SK-N-SH treated with all-trans-retinoic acid at 6 μM for 48 hours (cell line): ENCODE data around the gene CHMP1B.

Experiments used
- ATAC-seq: fragments of 200-7000 bp; cut with Tn5 transposase; 3 replicates; pipeline ENCODE4 v1.9.1; 2020; ENCODE audit warnings: mild to moderate bottlenecking, moderate library complexity
- ARNTL ChIP-seq: fragments of 450-650 bp; formaldehyde crosslinking; IDR thresholded peaks from 2 replicates; pipeline ENCODE4 v1.5.0; 2020; ENCODE audit warnings: low read depth, mild to moderate bottlenecking, moderate library complexity, borderline replicate concordance
- BACH2 ChIP-seq: fragments of 250-450 bp; sonication (Bioruptor Pico); IDR thresholded peaks from 2 replicates; pipeline ENCODE4 v1.9.0; 2021; ENCODE audit warnings: mild to moderate bottlenecking, borderline replicate concordance
- CSDC2 ChIP-seq: fragments of 250-450 bp; sonication (Bioruptor Pico); IDR thresholded peaks from 2 replicates; pipeline ENCODE4 v1.5.0; 2020; ENCODE audit warnings: mild to moderate bottlenecking, moderate library complexity
- CSRNP3 ChIP-seq: fragments of 250-450 bp; sonication (Bioruptor Pico); IDR thresholded peaks from 2 replicates; pipeline ENCODE4 v1.5.1; 2021; ENCODE audit warnings: mild to moderate bottlenecking, moderate library complexity
- ESRRG ChIP-seq: fragments of 250-450 bp; sonication (Bioruptor Pico); IDR thresholded peaks from 2 replicates; pipeline ENCODE4 v1.6.1; 2021; ENCODE audit warnings: mild to moderate bottlenecking
- GLIS3 ChIP-seq: fragments of 250-450 bp; sonication (Bioruptor Pico); IDR thresholded peaks from 2 replicates; pipeline ENCODE4 v1.5.0; 2020; ENCODE audit warnings: mild to moderate bottlenecking, moderate library complexity
- ISL1 ChIP-seq: fragments of 250-450 bp; sonication (Bioruptor Pico); IDR thresholded peaks from 2 replicates; pipeline ENCODE4 v2.1.2; 2022; ENCODE audit warnings: mild to moderate bottlenecking, moderate library complexity
- OSR1 ChIP-seq: fragments of 250-450 bp; sonication (Bioruptor Pico); IDR thresholded peaks from 2 replicates; pipeline ENCODE4 v1.8.0; 2022; ENCODE audit warnings: moderate library complexity, mild to moderate bottlenecking, inconsistent platforms
- PATZ1 ChIP-seq: fragments of 250-450 bp; sonication (Bioruptor Pico); IDR thresholded peaks from 2 replicates; pipeline ENCODE4 v1.8.0; 2020; ENCODE audit warnings: mild to moderate bottlenecking, moderate library complexity, borderline replicate concordance
- PPARA ChIP-seq: fragments of 250-450 bp; sonication (Bioruptor Pico); IDR thresholded peaks from 2 replicates; pipeline ENCODE4 v1.5.0; 2020; ENCODE audit warnings: mild to moderate bottlenecking, borderline replicate concordance
- RARB ChIP-seq: fragments of 250-450 bp; sonication (Bioruptor Pico); IDR thresholded peaks from 2 replicates; pipeline ENCODE4 v1.8.0; 2021; ENCODE audit warnings: mild to moderate bottlenecking, moderate library complexity
- SNAI2 ChIP-seq: fragments of 250-450 bp; sonication (Bioruptor Pico); IDR thresholded peaks from 2 replicates; pipeline ENCODE4 v1.5.0; 2020; ENCODE audit warnings: mild to moderate bottlenecking, moderate library complexity
- TCF4 ChIP-seq: fragments of 250-450 bp; sonication (Bioruptor Pico); IDR thresholded peaks from 2 replicates; pipeline ENCODE4 v1.8.0; 2021; ENCODE audit warnings: mild to moderate bottlenecking, moderate library complexity, borderline replicate concordance
- TOX ChIP-seq: fragments of 250-450 bp; sonication (Bioruptor Pico); IDR thresholded peaks from 2 replicates; pipeline ENCODE4 v1.8.0; 2021; ENCODE audit warnings: mild to moderate bottlenecking, moderate library complexity, borderline replicate concordance
- TSHZ2 ChIP-seq: fragments of 250-450 bp; sonication (Bioruptor Pico); IDR thresholded peaks from 2 replicates; pipeline ENCODE4 v1.5.0; 2020; ENCODE audit warnings: mild to moderate bottlenecking, moderate library complexity
- ZC3H10 ChIP-seq: fragments of 250-450 bp; sonication (Bioruptor Pico); IDR thresholded peaks from 2 replicates; pipeline ENCODE4 v1.5.1; 2021; ENCODE audit warnings: mild to moderate bottlenecking, moderate library complexity
- ZFP3 ChIP-seq: fragments of 250-450 bp; sonication (Bioruptor Pico); IDR thresholded peaks from 2 replicates; pipeline ENCODE4 v1.5.0; 2020; ENCODE audit warnings: mild to moderate bottlenecking, moderate library complexity
- ZFP30 ChIP-seq: fragments of 450-650 bp; formaldehyde crosslinking; IDR thresholded peaks from 2 replicates; pipeline ENCODE4 v1.5.0; 2022; ENCODE audit warnings: mild to moderate bottlenecking, moderate library complexity
- ZNF565 ChIP-seq: fragments of 450-650 bp; formaldehyde crosslinking; conservative IDR thresholded peaks from 2 replicates; pipeline ENCODE4 v1.5.0; 2020; ENCODE audit warnings: low read depth, mild to moderate bottlenecking, moderate library complexity
- ZNF70 ChIP-seq: fragments of 450-650 bp; formaldehyde crosslinking; IDR thresholded peaks from 2 replicates; pipeline ENCODE4 v1.5.0; 2020; ENCODE audit warnings: mild to moderate bottlenecking, moderate library complexity
- ZNF8 ChIP-seq: fragments of 450-650 bp; formaldehyde crosslinking; IDR thresholded peaks from 2 replicates; pipeline ENCODE4 v1.5.0; 2020; ENCODE audit warnings: mild to moderate bottlenecking, moderate library complexity

CHMP1B gene

GRCh38 chr18:11874676-11875075 is 23.5 kb downstream of the CHMP1B start:
- ATAC-seq = no peak
- TF ChIP-seq ZNF8 (CRISPR knock-in tag) = no peak
- TF ChIP-seq SNAI2 (CRISPR knock-in tag) = no peak
- TF ChIP-seq RARB (CRISPR knock-in tag) = no peak
- TF ChIP-seq ARNTL = no peak
- no peak for TF ChIP-seq PPARA (CRISPR knock-in tag)
- no peak for TF ChIP-seq ZFP3 (CRISPR knock-in tag)
- TF ChIP-seq GLIS3 (CRISPR knock-in tag) = no peak
- no peak for TF ChIP-seq TSHZ2 (CRISPR knock-in tag)
- no peak for TF ChIP-seq OSR1
- no peak for TF ChIP-seq ZNF70 (CRISPR knock-in tag)
- no peak for TF ChIP-seq ISL1
- no peak for TF ChIP-seq TOX
- TF ChIP-seq BACH2 (CRISPR knock-in tag) = no peak
- TF ChIP-seq TCF4 (CRISPR knock-in tag) = no peak
- no peak for TF ChIP-seq CSRNP3 (CRISPR knock-in tag)
- TF ChIP-seq ZC3H10 (CRISPR knock-in tag) = no peak
- no peak for TF ChIP-seq PATZ1 (CRISPR knock-in tag)
- no peak for TF ChIP-seq ZFP30 (CRISPR knock-in tag)
- no peak for TF ChIP-seq CSDC2 (CRISPR knock-in tag)

- ATAC-seq = no peak
- TF ChIP-seq TSHZ2 (CRISPR knock-in tag) = no peak
- TF ChIP-seq ZNF70 (CRISPR knock-in tag) = no peak
- no peak for TF ChIP-seq GLIS3 (CRISPR knock-in tag)
- TF ChIP-seq ZNF565 (CRISPR knock-in tag) = no peak
These were observed 26.4 kb downstream of the CHMP1B start for GRCh38 chr18:11877497-11878135.

GRCh38 chr18:11880586-11881304 is 29.5 kb downstream of the CHMP1B start:
- ATAC-seq = no peak
- TF ChIP-seq ESRRG (CRISPR knock-in tag) (no peak), ZNF8 (CRISPR knock-in tag) (no peak), BACH2 (CRISPR knock-in tag) (no peak), ZC3H10 (CRISPR knock-in tag) (no peak), OSR1 (no peak), TSHZ2 (CRISPR knock-in tag) (no peak)
